Measurements from ENCODE around the gene IFT22.

- TF ChIP-seq CTCF (IDR thresholded peaks at IDR 0.05) (no peak), EP300 (IDR thresholded peaks at IDR 0.05) (no peak)
Measured at GRCh38 chr7:101299511-101300464, 21.8 kb downstream of the IFT22 start.
